ENCODE measurements around the gene SLC6A6.

DNA sequence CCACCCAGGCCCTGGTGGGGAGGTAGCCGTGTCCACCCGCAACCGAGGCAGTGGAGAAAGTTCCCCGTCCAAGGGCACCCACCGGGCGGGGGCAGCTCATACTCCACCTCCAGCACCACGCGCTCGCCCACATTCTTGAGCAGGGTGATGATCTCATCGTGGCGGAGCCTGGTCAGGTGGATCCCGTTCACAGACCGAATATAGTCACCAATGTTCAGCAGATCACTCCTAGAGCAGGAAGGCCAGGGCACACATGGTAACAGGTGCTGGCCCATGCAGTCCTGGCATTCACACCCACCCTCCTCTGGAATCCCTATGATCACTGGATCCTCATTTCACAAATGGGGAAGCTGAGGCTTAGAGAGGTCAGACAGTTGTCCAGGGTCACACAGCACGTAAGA lies 121.9 kb downstream of the SLC6A6 start:
- no peak for TF ChIP-seq POLR2A (IDR thresholded peaks at IDR 0.05)
- TF ChIP-seq POLR2AphosphoS5 (IDR thresholded peaks at IDR 0.05), result no peak
